Stomach (tissue), 9 donors: ENCODE measurements around the gene CCNH. TPM values are rescaled to one million over a fixed set of nuclear protein-coding genes. Genes with fewer than 3 reads are reported as not detected.

Experiments
- DNase-seq, 2 donors: peaks; one replicate each; pipeline versions ENCODE4 v3.0.0 to v3.0.0-alpha.2; 2013 to 2019
- H3K27ac ChIP-seq, 5 donors: fragments of 200-600 bp in 4 of 5; sonication (generic) in 4 of 5; one replicate each; pipeline ENCODE4 v1.5.1; 2013 to 2019; ENCODE audit warnings: mild to moderate bottlenecking in 1 of 5, moderate library complexity in 1 of 5
- H3K27me3 ChIP-seq, 3 donors: fragments of 200-600 bp; sonication (generic); one replicate each; pipeline ENCODE4 v1.5.1; 2017 to 2019; ENCODE audit warnings: mixed run types in 1 of 3
- H3K36me3 ChIP-seq, 4 donors: fragments of 200-600 bp; sonication (generic); 1 replicate in 3 of 4; 2 replicates in 1 of 4; pipeline ENCODE4 v1.5.1; 2016 to 2019
- H3K4me1 ChIP-seq, 4 donors: fragments of 200-600 bp; sonication (generic); one replicate each; pipeline ENCODE4 v1.5.1; 2016 to 2019
- H3K4me3 ChIP-seq, 4 donors: fragments of 200-600 bp; sonication (generic) in 3 of 4; one replicate each; pipeline ENCODE4 v1.5.1; 2016 to 2019; ENCODE audit warnings: mild to moderate bottlenecking in 1 of 4
- H3K9me3 ChIP-seq, 4 donors: fragments of 200-600 bp; sonication (generic); one replicate each; pipeline ENCODE4 v1.5.1; 2016 to 2019
- EP300 ChIP-seq: sonication (generic); formaldehyde crosslinking; IDR thresholded peaks from one replicate; pipeline ENCODE4 v1.6.1; 2017; ENCODE audit warnings: antibody characterized with exemption
- POLR2A ChIP-seq, 4 donors: fragments of 450-650 bp; IDR thresholded peaks; one replicate each; pipeline ENCODE4 v1.6.1; 2016; ENCODE audit warnings: antibody characterized with exemption in 4 of 4, control low read depth in 2 of 4, mild to moderate bottlenecking in 1 of 4, moderate library complexity in 1 of 4
- POLR2AphosphoS5 ChIP-seq, 3 donors: sonication (generic); formaldehyde crosslinking; IDR thresholded peaks; one replicate each; pipeline ENCODE4 v1.6.1; 2016; ENCODE audit warnings: antibody characterized with exemption in 3 of 3
- WGBS, 5 donors: extraction: QIAGEN DNeasy Blood & Tissue Kit in 3 of 5; methylation state at CpG; one replicate each; pipeline versions ENCODE4 v1.1.5 to v1.1.7; 2013 to 2018; 5-methylcytosine and 5-hydroxymethylcytosine counted together
- intact Hi-C: fragments of 100-400 bp; cut with DNase I; formaldehyde crosslinking; loops from one replicate; pipeline ENCODE4 v1.15.1; 2023; ENCODE audit warnings: low total_unique reads
- polyA plus RNA-seq, 3 donors: library from polyadenylated mRNA; stranded (reverse); fragments of 200-250 nt; gene quantifications; one replicate each; pipeline ENCODE4 v1.2.3, GENCODE V29; 2013
- total RNA-seq, 5 donors: library from RNA; depleted of rRNA; stranded (reverse); fragments of >200 nt; gene quantifications; one replicate each; pipeline versions ENCODE4 v1.1.0 to v1.2.3, GENCODE V29; 2014 to 2016
- TF ChIP-seq, protein P1 (sequence below), 7 experiments: fragments of 450-650 bp in 4 of 7; fragments of 200-600 bp in 3 of 7; sonication (generic) in 3 of 7; IDR thresholded peaks; one replicate each; pipeline ENCODE4 v1.5.1; 2016 to 2019; ENCODE audit warnings: antibody characterized with exemption in 7 of 7, control low read depth in 2 of 7, mild to moderate bottlenecking in 1 of 7
- donor health status: healthy with polysubstance abuse.
- donor health status: Bipolar disorder and iron deficiency.
- donor health status: healthy.

CCNH gene
- total and polyA plus RNA-seq, 8 donors: 30.4 to 219 (median 103) TPM

- 84 to 93% (median 91%) methylated on average over 5 of the region's 5 CpGs for WGBS, 5 donors
- Histone ChIP-seq H3K27ac (peak overlapping the region in 2 of 5 donors; percentile 15 to 45), H3K36me3 (peaks cover 34 to 98% (median 91%) of the 10 kb centered on the region in 4 donors)
These were observed 13.6 kb downstream of the CCNH start for GRCh38 chr5:87398981-87399614.

GRCh38 chr5:87394411-87395165 is 18.1 kb downstream of the CCNH start:
- no peaks in the 10 kb centered on the region for H3K27me3 ChIP-seq
- H3K4me1 ChIP-seq: peaks cover 0 to 60% (median 18%) of the 10 kb centered on the region in 4 donors
- intact Hi-C loops: no loop called here
- H3K36me3 ChIP-seq: peaks cover 37 to 100% (median 99%) of the 10 kb centered on the region in 4 donors
- DNase-seq: no peak
- H3K9me3 ChIP-seq: no peaks in the 10 kb centered on the region
- peak overlapping the region in 2 of 5 donors; percentile 15 to 18 for H3K27ac ChIP-seq
- 74 to 90% (median 83%) methylated on average over 3 of the region's 3 CpGs for WGBS, 5 donors
- TF ChIP-seq, protein P1, sequence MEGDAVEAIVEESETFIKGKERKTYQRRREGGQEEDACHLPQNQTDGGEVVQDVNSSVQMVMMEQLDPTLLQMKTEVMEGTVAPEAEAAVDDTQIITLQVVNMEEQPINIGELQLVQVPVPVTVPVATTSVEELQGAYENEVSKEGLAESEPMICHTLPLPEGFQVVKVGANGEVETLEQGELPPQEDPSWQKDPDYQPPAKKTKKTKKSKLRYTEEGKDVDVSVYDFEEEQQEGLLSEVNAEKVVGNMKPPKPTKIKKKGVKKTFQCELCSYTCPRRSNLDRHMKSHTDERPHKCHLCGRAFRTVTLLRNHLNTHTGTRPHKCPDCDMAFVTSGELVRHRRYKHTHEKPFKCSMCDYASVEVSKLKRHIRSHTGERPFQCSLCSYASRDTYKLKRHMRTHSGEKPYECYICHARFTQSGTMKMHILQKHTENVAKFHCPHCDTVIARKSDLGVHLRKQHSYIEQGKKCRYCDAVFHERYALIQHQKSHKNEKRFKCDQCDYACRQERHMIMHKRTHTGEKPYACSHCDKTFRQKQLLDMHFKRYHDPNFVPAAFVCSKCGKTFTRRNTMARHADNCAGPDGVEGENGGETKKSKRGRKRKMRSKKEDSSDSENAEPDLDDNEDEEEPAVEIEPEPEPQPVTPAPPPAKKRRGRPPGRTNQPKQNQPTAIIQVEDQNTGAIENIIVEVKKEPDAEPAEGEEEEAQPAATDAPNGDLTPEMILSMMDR (IDR thresholded peaks at IDR 0.05): no peak
- TF ChIP-seq EP300 (no peak), POLR2A (IDR thresholded peaks at IDR 0.05) (no peak), POLR2AphosphoS5 (IDR thresholded peaks at IDR 0.05) (no peak)
- H3K4me3 ChIP-seq: no peak overlapping the region

More at GRCh38 chr5:87398981-87399614, 13.6 kb downstream of the CCNH start:
- H3K4me1 ChIP-seq: peaks cover 0 to 37% (median 12%) of the 10 kb centered on the region in 4 donors
- DNase-seq: no peak
- H3K9me3 ChIP-seq: no peaks in the 10 kb centered on the region
- no peaks in the 10 kb centered on the region for H3K27me3 ChIP-seq
- intact Hi-C loops: no loop called here
- H3K4me3 ChIP-seq: no peak overlapping the region
- TF ChIP-seq, protein P1 (IDR thresholded peaks at IDR 0.05): no peak
- TF ChIP-seq EP300: no peak
- no peak for TF ChIP-seq POLR2AphosphoS5 (IDR thresholded peaks at IDR 0.05)
- TF ChIP-seq POLR2A (IDR thresholded peaks at IDR 0.05): no peak

DNA sequence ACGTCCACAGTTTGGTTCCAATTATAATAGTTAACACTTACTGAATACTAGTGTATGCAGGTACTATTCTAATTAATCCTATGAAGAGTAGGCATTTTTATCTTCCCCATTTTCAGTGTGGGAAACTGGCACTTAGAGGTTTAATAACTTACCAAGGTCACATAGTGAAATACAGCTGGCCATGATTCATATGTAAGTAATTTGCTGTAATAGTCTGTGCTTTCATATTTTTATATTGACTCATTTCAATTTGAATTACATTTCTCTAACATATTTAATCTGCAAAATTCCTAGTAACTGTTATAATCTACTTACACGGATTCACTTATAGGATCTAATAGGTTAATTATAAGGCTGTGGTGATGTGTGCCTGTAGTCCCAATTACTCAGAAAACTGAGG is 19.4 kb downstream of the CCNH start:
- H3K36me3 ChIP-seq: peaks cover 32 to 100% (median 99%) of the 10 kb centered on the region in 4 donors
- intact Hi-C loops: no loop called here
- H3K4me1 ChIP-seq: peaks cover 0 to 51% (median 15%) of the 10 kb centered on the region in 4 donors
- no peak for DNase-seq
- no peaks in the 10 kb centered on the region for H3K9me3 ChIP-seq
- no peak overlapping the region for H3K4me3 ChIP-seq
- TF ChIP-seq POLR2AphosphoS5 (IDR thresholded peaks at IDR 0.05): no peak
- TF ChIP-seq, protein P1 (IDR thresholded peaks at IDR 0.05): no peak
- TF ChIP-seq POLR2A (IDR thresholded peaks at IDR 0.05): no peak
- TF ChIP-seq EP300: no peak
- H3K27me3 ChIP-seq: no peaks in the 10 kb centered on the region
- 64 to 78% (median 71%) methylated on average over 2 of the region's 2 CpGs for WGBS, 5 donors
- H3K27ac ChIP-seq: peak overlapping the region in 3 of 5 donors; percentile 2 to 30 (median 18)

DNA sequence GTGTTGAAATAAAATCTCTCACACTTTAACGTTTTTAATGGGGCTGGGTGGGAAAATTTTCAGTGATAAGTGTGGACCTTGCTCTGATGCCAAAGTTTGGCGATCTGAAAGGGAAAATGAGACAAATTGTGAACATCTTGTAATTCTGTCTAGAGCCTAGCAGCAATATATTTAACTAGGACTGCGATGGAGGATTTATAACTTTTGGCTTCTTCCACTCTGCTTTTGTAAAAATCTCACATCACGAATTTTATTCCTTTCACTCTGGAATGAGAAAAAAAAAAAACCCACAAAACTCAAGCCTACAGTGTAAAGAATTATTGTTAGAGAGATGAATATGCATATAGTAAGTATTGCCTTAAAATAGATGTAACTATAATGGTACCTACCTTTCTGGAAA is 19.9 kb downstream of the CCNH start:
- Histone ChIP-seq H3K27me3 (no peaks in the 10 kb centered on the region), H3K27ac (peak overlapping the region in 4 of 5 donors; percentile 2 to 36 (median 16)), H3K4me1 (peaks cover 0 to 54% (median 15%) of the 10 kb centered on the region in 4 donors), H3K9me3 (no peaks in the 10 kb centered on the region), H3K4me3 (no peak overlapping the region), H3K36me3 (peaks cover 29 to 100% (median 99%) of the 10 kb centered on the region in 4 donors)
- no peak for DNase-seq
- 76 to 84% (median 81%) methylated on average over 4 of the region's 4 CpGs for WGBS, 5 donors
- intact Hi-C loops: no loop called here
- TF ChIP-seq POLR2A (IDR thresholded peaks at IDR 0.05) (no peak), EP300 (no peak), POLR2AphosphoS5 (IDR thresholded peaks at IDR 0.05) (no peak)
- TF ChIP-seq, protein P1 (IDR thresholded peaks at IDR 0.05): no peak
